ENCODE results near the gene STARD5.

GRCh38 chr15:81294516-81294880, 29.4 kb downstream of the STARD5 start:
- no peak for TF ChIP-seq CTCF (IDR thresholded peaks at IDR 0.05)
- TF ChIP-seq, protein P1, sequence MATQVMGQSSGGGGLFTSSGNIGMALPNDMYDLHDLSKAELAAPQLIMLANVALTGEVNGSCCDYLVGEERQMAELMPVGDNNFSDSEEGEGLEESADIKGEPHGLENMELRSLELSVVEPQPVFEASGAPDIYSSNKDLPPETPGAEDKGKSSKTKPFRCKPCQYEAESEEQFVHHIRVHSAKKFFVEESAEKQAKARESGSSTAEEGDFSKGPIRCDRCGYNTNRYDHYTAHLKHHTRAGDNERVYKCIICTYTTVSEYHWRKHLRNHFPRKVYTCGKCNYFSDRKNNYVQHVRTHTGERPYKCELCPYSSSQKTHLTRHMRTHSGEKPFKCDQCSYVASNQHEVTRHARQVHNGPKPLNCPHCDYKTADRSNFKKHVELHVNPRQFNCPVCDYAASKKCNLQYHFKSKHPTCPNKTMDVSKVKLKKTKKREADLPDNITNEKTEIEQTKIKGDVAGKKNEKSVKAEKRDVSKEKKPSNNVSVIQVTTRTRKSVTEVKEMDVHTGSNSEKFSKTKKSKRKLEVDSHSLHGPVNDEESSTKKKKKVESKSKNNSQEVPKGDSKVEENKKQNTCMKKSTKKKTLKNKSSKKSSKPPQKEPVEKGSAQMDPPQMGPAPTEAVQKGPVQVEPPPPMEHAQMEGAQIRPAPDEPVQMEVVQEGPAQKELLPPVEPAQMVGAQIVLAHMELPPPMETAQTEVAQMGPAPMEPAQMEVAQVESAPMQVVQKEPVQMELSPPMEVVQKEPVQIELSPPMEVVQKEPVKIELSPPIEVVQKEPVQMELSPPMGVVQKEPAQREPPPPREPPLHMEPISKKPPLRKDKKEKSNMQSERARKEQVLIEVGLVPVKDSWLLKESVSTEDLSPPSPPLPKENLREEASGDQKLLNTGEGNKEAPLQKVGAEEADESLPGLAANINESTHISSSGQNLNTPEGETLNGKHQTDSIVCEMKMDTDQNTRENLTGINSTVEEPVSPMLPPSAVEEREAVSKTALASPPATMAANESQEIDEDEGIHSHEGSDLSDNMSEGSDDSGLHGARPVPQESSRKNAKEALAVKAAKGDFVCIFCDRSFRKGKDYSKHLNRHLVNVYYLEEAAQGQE (IDR thresholded peaks at IDR 0.05), result no peak
- TF ChIP-seq POLR2AphosphoS2 (conservative IDR thresholded peaks at IDR 0.05; ENCODE audit: low read length), result no peak
- TF ChIP-seq POLR2A (IDR thresholded peaks at IDR 0.05; ENCODE audit: low read length), result no peak
- no peak for TF ChIP-seq RAD21 (conservative IDR thresholded peaks at IDR 0.05 in 1 of 2, IDR thresholded peaks at IDR 0.05 in 1 of 2)
- TF ChIP-seq, protein P2, sequence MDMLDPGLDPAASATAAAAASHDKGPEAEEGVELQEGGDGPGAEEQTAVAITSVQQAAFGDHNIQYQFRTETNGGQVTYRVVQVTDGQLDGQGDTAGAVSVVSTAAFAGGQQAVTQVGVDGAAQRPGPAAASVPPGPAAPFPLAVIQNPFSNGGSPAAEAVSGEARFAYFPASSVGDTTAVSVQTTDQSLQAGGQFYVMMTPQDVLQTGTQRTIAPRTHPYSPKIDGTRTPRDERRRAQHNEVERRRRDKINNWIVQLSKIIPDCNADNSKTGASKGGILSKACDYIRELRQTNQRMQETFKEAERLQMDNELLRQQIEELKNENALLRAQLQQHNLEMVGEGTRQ (IDR thresholded peaks at IDR 0.05), result no peak
